HCT116 (cell line): ENCODE measurements around the gene ATP10B.

ENCODE experiments used
- RAD21 ChIP-seq: IDR thresholded peaks from 2 replicates; pipeline ENCODE4 v1.6.1; 2012; ENCODE audit warnings: low read depth, mild to moderate bottlenecking
- TF ChIP-seq, protein P1 (sequence below), 3 experiments: fragments of 200-600 bp in 1 of 3; sonication (generic) in 1 of 3; IDR thresholded peaks in 2 of 3; conservative IDR thresholded peaks in 1 of 3; 2 replicates each; pipeline ENCODE4 v1.5.1; 2012 to 2017; ENCODE audit warnings: low read depth in 2 of 3, low read length in 2 of 3, antibody characterized with exemption in 1 of 3, borderline replicate concordance in 1 of 3, control low read depth in 1 of 3, mild to moderate bottlenecking in 1 of 3, mixed read lengths in 1 of 3, mixed run types in 1 of 3, moderate library complexity in 1 of 3; ENCODE audit not compliant: insufficient read depth in 1 of 3

DNA sequence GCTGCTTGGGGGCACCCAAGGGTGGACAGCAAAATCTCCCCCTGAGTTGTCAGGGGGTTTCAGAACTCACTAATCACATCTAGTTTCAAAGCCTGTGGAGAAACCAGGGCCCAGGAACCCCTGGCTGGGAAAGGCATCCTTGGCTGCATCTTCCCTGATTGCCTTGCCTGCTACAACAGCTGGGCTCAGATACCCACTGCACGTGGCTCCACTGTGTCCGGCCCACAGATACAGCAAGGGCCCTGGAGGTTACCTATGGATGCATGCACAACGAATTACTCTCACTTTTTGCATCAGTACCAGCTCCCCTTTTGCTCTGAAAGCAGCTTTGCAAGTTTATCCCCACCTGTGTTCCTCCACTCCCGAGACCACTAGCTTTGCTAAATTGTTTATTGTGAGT, 55.0 kb downstream of the ATP10B start:
- no peak for TF ChIP-seq RAD21
- TF ChIP-seq, protein P1, sequence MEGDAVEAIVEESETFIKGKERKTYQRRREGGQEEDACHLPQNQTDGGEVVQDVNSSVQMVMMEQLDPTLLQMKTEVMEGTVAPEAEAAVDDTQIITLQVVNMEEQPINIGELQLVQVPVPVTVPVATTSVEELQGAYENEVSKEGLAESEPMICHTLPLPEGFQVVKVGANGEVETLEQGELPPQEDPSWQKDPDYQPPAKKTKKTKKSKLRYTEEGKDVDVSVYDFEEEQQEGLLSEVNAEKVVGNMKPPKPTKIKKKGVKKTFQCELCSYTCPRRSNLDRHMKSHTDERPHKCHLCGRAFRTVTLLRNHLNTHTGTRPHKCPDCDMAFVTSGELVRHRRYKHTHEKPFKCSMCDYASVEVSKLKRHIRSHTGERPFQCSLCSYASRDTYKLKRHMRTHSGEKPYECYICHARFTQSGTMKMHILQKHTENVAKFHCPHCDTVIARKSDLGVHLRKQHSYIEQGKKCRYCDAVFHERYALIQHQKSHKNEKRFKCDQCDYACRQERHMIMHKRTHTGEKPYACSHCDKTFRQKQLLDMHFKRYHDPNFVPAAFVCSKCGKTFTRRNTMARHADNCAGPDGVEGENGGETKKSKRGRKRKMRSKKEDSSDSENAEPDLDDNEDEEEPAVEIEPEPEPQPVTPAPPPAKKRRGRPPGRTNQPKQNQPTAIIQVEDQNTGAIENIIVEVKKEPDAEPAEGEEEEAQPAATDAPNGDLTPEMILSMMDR (IDR thresholded peaks at IDR 0.05 in 2 of 3, conservative IDR thresholded peaks at IDR 0.05 in 1 of 3; ENCODE audit: borderline replicate concordance in 1 of 3, insufficient read depth in 1 of 3, low read depth in 2 of 3, low read length in 2 of 3): no peak
